ENCODE results near the gene CARM1.

The CARM1 gene

GRCh38 chr19:10895920-10896319 is 24.6 kb downstream of the CARM1 start:
- Mint-ChIP-seq H3K36me3 (ENCODE audit: low read depth) (no peaks in the 10 kb centered on the region), H3K27ac (no peak overlapping the region)
- DNase-seq, result no peak

GRCh38 chr19:10896851-10897526 is 25.6 kb downstream of the CARM1 start:
- ATAC-seq, result peak; percentile 22
- H3K27ac Mint-ChIP-seq, result no peak overlapping the region
- no peaks in the 10 kb centered on the region for H3K36me3 Mint-ChIP-seq (ENCODE audit: low read depth)
- H3K27me3 Mint-ChIP-seq, result no peaks in the 10 kb centered on the region
- no peak for DNase-seq
- H3K4me1 Mint-ChIP-seq, result no peaks in the 10 kb centered on the region
- no peak overlapping the region for H3K4me3 Mint-ChIP-seq
- no peaks in the 10 kb centered on the region for H3K9me3 Mint-ChIP-seq

More at GRCh38 chr19:10895920-10896319, 24.6 kb downstream of the CARM1 start:
- Mint-ChIP-seq H3K4me3 (no peak overlapping the region), H3K27me3 (no peaks in the 10 kb centered on the region), H3K9me3 (no peaks in the 10 kb centered on the region), H3K4me1 (no peaks in the 10 kb centered on the region)
- no peak for ATAC-seq

- H3K27ac Mint-ChIP-seq, result no peak overlapping the region
These were observed 27.3 kb downstream of the CARM1 start for GRCh38 chr19:10898633-10899032.

GRCh38 chr19:10899151-10899653 is 27.8 kb downstream of the CARM1 start:
- ATAC-seq (no peak), DNase-seq (no peak)
- Mint-ChIP-seq H3K4me3 (no peak overlapping the region), H3K36me3 (ENCODE audit: low read depth) (peaks cover 7% of the 10 kb centered on the region), H3K27me3 (no peaks in the 10 kb centered on the region), H3K27ac (no peak overlapping the region), H3K9me3 (no peaks in the 10 kb centered on the region), H3K4me1 (no peaks in the 10 kb centered on the region)

More at GRCh38 chr19:10898633-10899032, 27.3 kb downstream of the CARM1 start:
- Mint-ChIP-seq H3K4me3 (no peak overlapping the region), H3K4me1 (no peaks in the 10 kb centered on the region), H3K27me3 (no peaks in the 10 kb centered on the region), H3K9me3 (no peaks in the 10 kb centered on the region), H3K36me3 (ENCODE audit: low read depth) (peaks cover 5% of the 10 kb centered on the region)
- DNase-seq (no peak), ATAC-seq (no peak)

- ATAC-seq, result no peak
- Mint-ChIP-seq H3K27ac (no peak overlapping the region), H3K9me3 (no peaks in the 10 kb centered on the region), H3K36me3 (ENCODE audit: low read depth) (peaks cover 16% of the 10 kb centered on the region), H3K27me3 (no peaks in the 10 kb centered on the region), H3K4me1 (no peaks in the 10 kb centered on the region), H3K4me3 (no peak overlapping the region)
- DNase-seq, result no peak
These were observed 36.6 kb downstream of the CARM1 start for GRCh38 chr19:10907925-10908324.

- DNase-seq (no peak), ATAC-seq (no peak)
- Mint-ChIP-seq H3K9me3 (no peaks in the 10 kb centered on the region), H3K4me1 (no peaks in the 10 kb centered on the region), H3K27ac (no peak overlapping the region), H3K36me3 (ENCODE audit: low read depth) (peaks cover 13% of the 10 kb centered on the region), H3K27me3 (no peaks in the 10 kb centered on the region), H3K4me3 (no peak overlapping the region)
These were observed 37.1 kb downstream of the CARM1 start for GRCh38 chr19:10908380-10908960.

- no peak for DNase-seq
- Mint-ChIP-seq H3K36me3 (ENCODE audit: low read depth) (peaks cover 13% of the 10 kb centered on the region), H3K4me1 (no peaks in the 10 kb centered on the region), H3K27ac (no peak overlapping the region), H3K9me3 (no peaks in the 10 kb centered on the region), H3K4me3 (no peak overlapping the region), H3K27me3 (no peaks in the 10 kb centered on the region)
- peak; percentile 12 for ATAC-seq
These were observed 40.4 kb downstream of the CARM1 start for GRCh38 chr19:10911579-10912363.

- peaks cover 13% of the 10 kb centered on the region for H3K36me3 Mint-ChIP-seq (ENCODE audit: low read depth)
- DNase-seq, result no peak
- H3K9me3 Mint-ChIP-seq, result no peaks in the 10 kb centered on the region
- no peak overlapping the region for H3K27ac Mint-ChIP-seq
- no peak overlapping the region for H3K4me3 Mint-ChIP-seq
- no peak for ATAC-seq
- H3K4me1 Mint-ChIP-seq, result no peaks in the 10 kb centered on the region
- H3K27me3 Mint-ChIP-seq, result no peaks in the 10 kb centered on the region
These were observed 41.3 kb downstream of the CARM1 start for GRCh38 chr19:10912619-10913018.

GRCh38 chr19:10913716-10914340 is 42.5 kb downstream of the CARM1 start:
- no peaks in the 10 kb centered on the region for H3K4me1 Mint-ChIP-seq
- H3K36me3 Mint-ChIP-seq (ENCODE audit: low read depth), result peaks cover 13% of the 10 kb centered on the region
- no peak overlapping the region for H3K27ac Mint-ChIP-seq
- H3K9me3 Mint-ChIP-seq, result no peaks in the 10 kb centered on the region
- no peaks in the 10 kb centered on the region for H3K27me3 Mint-ChIP-seq
- DNase-seq (no peak), ATAC-seq (no peak)
- no peak overlapping the region for H3K4me3 Mint-ChIP-seq

GRCh38 chr19:10915130-10916091 is 44.1 kb downstream of the CARM1 start:
- Mint-ChIP-seq H3K36me3 (ENCODE audit: low read depth) (peaks cover 13% of the 10 kb centered on the region), H3K27me3 (no peaks in the 10 kb centered on the region), H3K4me3 (no peak overlapping the region), H3K4me1 (no peaks in the 10 kb centered on the region), H3K9me3 (no peaks in the 10 kb centered on the region), H3K27ac (no peak overlapping the region)
- no peak for DNase-seq
- peak; percentile 45 for ATAC-seq

- Mint-ChIP-seq H3K4me3 (no peak overlapping the region), H3K27me3 (no peaks in the 10 kb centered on the region), H3K27ac (no peak overlapping the region), H3K4me1 (no peaks in the 10 kb centered on the region), H3K36me3 (ENCODE audit: low read depth) (peaks cover 13% of the 10 kb centered on the region), H3K9me3 (no peaks in the 10 kb centered on the region)
- ATAC-seq (no peak), DNase-seq (no peak)
These were observed 45.2 kb downstream of the CARM1 start for GRCh38 chr19:10916602-10917001.

GRCh38 chr19:10918359-10918758 is 47.0 kb downstream of the CARM1 start:
- Mint-ChIP-seq H3K27ac (no peak overlapping the region), H3K36me3 (ENCODE audit: low read depth) (peaks cover 6% of the 10 kb centered on the region)
- no peak for DNase-seq

GRCh38 chr19:10919352-10920287 is 48.3 kb downstream of the CARM1 start:
- no peak for DNase-seq
- Mint-ChIP-seq H3K4me3 (no peak overlapping the region), H3K27me3 (no peaks in the 10 kb centered on the region), H3K27ac (no peak overlapping the region), H3K9me3 (no peaks in the 10 kb centered on the region), H3K36me3 (ENCODE audit: low read depth) (peaks cover 6% of the 10 kb centered on the region), H3K4me1 (no peaks in the 10 kb centered on the region)
- no peak for ATAC-seq

More at GRCh38 chr19:10918359-10918758, 47.0 kb downstream of the CARM1 start:
- no peak for ATAC-seq
- no peaks in the 10 kb centered on the region for H3K27me3 Mint-ChIP-seq
- no peaks in the 10 kb centered on the region for H3K4me1 Mint-ChIP-seq
- H3K9me3 Mint-ChIP-seq, result no peaks in the 10 kb centered on the region
- no peak overlapping the region for H3K4me3 Mint-ChIP-seq

Measured in activated naive CD8-positive, alpha-beta T cell treated with anti-CD3 and anti-CD28 coated beads, Interleukin-2, amount 50 U/mL, for 24 hours (primary cell).